GM18502 (cell line): ENCODE measurements around the gene SFSWAP.
"Not testable (repeated sequence)": the region's sequence is repeated elsewhere in the genome, so short reads cannot be mapped to it uniquely, and the experiment has no call there.

Experiments used
- ATAC-seq: cut with Tn5 transposase; IDR thresholded peaks from one replicate; pipeline ENCODE4 v1.9.1; 2021; ENCODE audit warnings: mild to moderate bottlenecking; ENCODE audit not compliant: unreplicated experiment, poor library complexity

SFSWAP gene

DNA sequence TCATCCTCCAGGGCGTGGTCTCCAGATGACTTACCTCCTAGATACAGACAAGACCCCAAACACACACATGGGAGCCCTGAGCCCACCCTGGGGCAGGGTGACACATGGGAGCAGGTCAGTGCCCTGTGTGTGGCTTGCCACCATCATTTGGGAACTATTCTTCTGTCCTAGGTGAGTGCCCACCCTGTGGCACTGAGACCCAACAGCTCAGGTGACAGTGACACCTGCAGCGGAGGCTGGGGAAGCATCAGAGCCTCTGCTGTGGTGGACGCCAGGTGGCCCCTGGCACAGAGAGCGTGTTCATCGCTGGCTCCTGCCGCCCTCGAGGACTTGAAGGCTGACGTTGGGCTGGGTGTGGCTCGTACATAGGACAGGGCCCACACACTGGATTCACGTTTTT is 23.0 kb downstream of the SFSWAP start:
- ATAC-seq: no peak

DNA sequence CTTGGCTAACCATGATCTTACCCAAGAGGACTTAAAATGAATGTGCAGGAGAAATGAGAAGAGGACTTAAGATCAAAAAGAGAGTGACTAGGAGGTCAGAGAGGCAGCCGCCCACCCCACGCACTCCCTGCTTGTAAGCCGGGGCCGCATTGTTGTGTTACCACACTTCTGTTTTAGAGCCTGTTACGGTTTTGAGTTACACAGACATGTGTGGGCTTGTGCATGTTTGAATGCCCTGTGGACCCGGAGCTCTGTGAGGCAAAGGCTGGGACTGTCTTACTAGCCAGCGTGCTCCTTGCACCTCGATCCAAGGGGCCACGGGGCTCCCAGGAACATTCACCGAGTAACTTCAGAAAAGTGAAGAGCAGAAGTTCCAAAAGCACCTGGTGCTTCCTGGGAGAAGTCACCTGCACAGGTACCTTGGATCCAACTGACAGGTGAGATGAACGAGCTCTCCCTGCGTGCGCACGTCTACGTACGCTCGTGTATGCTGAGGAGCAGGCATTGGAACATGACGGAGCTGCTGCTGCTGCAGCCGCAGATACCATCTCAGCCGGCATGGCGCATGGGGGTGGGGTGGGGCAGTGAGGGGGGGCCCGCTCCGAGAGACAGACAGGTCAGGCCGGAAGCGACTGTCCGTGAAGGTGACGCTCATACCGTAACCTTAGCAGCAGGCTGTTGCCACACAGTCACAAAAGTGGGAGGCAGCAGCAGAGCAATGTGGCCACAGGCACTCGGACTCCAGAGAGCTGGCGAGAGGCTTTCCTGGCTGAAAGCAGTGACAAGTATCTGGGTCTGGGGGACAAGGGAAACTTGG is 23.7 kb downstream of the SFSWAP start:
- ATAC-seq: no peak

DNA sequence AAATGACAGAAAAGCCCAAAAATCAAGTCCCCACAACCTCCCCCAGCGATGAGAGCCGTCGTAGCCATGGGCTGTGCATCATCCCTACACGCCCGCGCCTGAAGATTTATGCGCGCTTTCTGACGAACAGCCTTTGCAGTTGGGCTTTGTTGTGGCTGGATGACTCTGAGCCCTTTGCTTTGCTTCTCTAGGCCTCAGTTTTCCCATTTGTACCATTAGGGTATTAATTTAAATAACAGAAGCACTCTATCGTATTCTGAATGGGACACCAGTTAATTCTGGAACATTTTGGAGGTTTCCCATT is 24.2 kb downstream of the SFSWAP start:
- no peak for ATAC-seq

DNA sequence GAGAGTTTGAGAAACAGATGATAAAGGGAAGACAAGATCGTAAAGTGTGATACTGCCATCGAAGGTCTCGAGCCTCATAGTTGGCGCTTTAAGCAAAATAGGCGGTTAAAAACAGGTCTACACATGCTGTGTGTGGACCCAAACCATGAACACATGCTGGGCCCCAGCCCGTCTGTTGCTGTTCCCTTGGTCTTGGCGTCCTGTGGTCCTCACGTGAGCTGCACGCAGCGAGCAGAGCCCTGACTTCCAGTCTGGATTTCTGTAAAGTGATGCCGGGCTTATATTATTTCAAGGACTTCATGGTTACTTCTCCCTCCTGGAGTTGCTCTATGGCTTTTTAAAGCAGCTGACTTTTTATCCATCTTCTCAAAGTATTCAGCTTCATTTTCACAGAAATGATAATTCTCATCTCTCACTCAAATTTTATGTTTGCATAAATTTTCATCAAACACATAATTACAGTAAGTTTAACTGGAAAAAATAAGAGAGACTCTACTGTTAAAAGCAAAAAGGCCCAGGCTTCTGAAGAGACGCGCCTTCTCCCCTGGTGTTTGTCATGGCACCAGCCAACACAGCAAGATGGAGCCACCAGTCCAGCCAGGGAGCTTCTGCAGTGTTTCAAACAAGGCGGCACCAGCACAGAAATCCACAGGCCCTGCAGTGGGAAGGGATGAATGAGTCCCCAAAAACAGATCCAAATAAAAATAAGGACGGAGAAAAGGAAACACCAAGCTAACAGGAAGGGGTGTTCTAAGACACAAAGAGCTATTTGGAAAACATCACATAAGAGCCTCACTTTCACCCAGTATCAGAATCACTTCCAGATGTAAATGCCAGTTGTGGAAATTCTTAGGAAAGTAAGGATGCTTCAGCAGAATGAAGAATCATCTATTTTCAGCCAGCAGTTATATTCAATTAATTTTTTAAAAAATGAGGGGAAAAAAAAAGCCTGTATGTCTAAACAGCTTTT is 24.9 kb downstream of the SFSWAP start:
- no peak for ATAC-seq

DNA sequence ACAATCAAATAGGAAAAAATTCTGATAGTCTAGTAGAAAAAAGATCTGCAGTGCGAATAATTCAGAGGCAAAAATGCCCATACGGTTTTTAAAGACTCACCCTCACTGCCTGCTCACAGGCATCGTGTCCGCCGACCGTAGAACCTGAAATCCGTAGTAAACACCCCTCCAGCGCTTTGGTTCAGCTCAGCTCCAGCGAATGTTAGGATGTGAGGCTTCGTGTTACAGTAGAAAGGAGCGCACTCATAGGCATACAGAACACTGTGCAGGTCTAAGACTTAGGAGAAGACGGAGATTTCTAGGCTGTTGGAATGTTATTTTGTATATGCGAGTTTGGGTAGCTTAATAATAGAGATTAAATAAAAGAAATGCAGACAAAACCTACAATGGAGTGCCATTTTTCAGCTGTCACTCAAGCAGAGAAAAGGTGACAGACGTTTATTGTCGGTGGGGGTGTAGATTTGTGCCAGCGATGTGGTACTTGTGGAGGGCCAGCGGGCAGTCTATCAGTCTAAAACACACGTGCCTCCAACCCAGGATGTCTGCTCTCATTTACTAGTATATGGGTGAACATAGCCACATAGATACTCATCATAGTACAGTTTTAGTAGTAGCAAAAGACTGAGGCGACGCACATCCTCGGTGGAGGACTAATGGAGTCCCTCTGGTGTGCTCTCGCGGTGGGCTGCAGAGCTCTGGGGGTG is 25.7 kb downstream of the SFSWAP start:
- ATAC-seq: no peak

DNA sequence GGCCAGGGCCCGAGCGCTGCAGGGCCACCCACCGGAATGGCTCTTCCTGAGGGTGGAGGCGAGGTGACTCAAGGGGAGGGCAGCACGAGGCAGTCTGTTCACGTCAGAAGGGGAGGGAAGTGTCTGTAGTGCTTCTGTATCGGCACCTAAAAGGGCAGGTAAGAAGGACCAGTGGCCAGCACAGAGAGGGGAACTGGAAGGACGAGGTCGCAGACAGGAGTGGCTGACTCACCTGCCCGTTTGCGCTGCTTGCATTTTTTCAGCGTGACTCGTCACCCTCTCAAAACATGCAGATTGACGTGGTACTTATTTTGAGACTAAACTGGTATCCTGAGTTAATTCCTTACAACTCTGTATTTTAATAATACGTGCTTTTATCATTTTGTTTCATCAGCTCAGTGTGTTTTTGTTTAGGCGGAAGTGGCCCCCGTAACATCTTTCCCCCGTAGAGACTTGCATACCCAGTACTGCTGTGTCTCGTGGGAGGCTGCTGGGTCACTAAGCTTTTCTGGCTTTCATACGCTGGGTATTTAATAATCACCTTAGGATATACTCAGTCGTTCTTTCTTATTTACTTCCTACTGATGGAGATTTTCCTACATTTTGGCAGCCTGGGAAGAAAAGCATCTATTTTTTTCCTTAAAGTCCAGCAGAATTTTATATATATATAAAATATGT is 26.4 kb downstream of the SFSWAP start:
- no peak for ATAC-seq

DNA sequence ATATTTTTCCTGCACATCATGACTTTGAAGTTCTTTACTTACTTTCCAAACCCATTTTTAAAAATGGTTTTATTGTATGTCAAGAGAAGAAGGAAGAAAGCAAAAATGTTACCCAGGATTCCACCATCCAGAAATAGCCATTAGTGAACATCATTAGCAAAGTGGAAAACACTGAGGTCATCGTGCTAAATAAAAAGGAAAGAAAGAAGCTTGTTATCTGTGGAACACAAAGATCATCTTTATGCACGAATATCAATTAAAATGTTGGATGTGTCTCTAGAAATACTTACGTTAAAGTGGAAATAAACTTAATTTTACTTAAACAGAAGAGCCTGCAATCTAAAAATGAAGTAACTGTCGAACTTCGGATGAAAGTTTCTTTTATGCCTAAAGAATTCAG is 27.3 kb downstream of the SFSWAP start:
- ATAC-seq: no peak

DNA sequence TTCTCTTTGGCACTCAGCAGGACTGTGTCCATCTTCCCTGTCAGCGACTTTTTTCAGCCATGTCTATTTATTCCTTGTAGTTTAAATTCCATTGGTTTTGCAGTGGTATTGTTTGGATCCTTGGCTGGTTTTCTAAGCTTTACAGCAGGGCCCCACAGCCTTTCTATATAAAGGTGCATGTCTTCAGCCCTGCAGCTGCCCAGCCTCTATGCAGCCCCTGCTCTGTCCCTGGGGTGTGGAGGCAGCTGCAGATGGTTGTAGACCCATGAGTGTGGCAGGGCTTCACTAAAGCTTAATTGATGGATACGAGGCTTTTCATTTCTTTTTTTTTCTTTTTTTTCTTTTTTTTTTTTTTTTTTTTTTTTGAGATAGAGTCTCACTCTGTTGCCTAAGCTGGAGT is 29.7 kb downstream of the SFSWAP start:
- ATAC-seq: no peak

DNA sequence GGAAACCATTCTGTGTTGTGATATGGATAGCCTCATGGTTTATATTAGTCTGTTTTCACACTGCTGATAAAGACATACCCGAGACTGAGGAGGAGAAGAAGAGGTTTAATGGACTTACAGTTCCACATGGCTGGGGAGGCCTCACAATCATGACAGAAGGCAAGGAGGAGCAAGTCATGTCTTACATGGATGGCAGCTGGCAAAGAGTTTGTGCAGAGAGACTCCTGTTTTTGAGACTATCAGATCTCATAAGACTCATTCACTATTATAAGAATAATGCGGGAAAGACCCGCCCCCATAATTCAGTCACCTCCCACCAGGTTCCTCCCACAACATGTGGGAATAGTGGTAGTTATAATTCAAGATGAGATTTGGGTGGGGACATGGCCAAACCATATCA is 31.9 kb downstream of the SFSWAP start:
- not testable (repeated sequence) for ATAC-seq

GRCh38 chr12:131743410-131743809 is 32.5 kb downstream of the SFSWAP start:
- ATAC-seq: not testable (repeated sequence)

DNA sequence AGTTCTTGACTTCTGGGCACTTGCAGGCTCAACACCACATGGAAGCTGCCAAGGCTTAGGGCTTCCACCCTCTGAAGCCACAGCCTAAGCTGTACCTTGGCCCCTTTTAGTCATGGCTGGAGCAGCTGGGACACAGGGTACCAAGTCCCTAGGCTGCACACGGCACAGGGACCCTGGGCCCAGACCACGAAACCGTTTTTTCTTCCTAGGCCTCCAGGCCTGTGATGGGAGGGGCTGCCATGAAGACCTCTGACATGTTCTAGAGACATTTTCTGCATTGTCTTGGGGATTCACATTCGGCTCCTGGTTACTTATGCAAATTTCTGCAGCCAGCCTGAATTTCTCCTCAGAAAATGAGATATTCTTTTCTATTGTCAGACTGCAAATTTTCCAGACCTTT is 33.0 kb downstream of the SFSWAP start:
- not testable (repeated sequence) for ATAC-seq

GRCh38 chr12:131744675-131745074 is 33.8 kb downstream of the SFSWAP start:
- ATAC-seq: not testable (repeated sequence)

DNA sequence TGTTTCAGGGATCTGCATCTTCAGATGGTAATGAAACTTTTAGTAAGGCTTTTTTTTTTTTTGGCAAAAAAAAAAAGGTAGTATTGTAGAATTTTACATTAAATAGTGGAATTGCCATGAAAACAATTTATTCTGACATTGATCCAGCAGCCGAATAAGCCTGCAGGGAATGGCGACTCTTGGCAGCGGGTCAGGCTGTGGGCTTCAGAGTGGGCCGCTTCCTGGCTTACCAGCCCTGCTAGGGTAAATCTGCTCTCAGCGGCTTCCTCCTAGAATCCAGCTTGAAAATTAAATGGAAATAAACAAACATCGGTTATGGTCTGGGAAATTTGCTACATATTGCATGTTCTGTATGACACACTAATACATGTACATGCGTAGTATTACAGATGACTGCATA is 34.8 kb downstream of the SFSWAP start:
- no peak for ATAC-seq

GRCh38 chr12:131747276-131748177 is 36.6 kb downstream of the SFSWAP start:
- ATAC-seq: no peak

DNA sequence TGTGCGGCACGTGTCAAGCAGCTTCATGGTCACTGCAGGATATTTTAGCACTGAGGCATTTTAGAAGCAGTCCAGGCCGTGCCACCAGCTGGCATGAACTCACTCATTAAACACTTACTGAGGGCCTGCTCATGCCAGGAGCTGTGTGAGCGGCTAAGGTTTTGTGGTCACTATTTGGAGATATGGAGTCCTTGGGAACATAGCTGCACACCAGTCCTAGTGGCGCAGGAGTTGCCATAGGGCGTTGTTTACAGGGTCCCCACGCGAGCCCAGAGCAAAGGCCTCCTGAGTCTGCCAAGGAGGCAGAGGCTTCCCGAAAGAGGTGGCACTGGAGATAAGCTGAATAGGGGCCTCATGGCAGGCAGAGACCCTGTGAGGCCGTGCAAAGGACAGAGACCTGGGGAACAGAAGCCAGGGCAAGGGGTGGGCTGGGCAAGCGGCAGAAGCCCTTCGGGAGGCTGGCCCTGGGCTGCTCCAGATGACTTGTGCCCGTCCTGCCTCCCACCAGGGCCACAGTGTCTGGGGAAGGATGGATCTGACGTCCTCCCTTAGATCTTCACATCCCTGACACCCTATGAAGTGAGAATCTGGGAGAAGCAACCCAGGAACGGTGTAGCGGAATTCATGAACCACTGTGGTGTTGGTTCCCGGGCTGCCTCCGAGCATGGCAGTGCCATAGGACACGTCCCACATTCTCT is 38.9 kb downstream of the SFSWAP start:
- no peak for ATAC-seq

DNA sequence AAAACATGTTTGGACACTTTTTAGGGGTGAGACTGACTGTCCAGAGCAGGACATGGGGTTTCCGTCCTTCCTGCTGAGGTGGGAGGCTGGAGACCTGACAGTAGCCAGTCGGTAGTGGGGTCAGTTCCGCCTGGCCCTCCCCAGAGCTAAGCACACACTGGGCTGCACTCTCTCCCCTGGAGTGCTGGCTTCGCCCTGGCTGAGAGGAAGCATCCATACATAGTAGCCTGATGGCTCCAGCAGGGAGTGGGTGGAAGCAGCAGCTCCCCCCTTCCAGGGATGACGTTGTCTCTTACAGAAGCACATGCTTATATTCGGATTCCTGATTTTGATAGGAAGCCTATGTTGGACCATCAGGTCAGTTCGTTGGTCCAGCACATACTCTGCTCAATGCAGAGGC is 40.4 kb downstream of the SFSWAP start:
- ATAC-seq: no peak

DNA sequence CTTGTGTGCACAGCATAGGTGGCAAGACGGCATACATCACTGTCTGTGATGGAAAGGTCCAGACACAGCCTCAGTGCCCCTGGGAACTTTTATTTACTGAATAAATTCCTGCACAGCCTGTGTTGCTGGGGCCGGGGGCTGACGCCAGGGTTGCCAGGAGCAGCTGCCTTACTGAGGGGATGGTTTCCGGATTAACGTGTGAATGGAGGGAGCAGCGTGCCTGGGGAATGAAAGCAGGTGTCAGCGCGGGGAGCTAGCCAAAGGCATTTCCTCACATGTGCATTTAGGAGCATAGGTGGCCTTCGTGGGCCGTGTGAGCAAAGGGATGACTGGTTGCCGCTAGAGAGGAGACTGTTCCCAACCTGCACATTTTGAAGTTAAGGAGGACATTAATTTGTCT is 41.6 kb downstream of the SFSWAP start:
- no peak for ATAC-seq

GRCh38 chr12:131753005-131753404 is 42.1 kb downstream of the SFSWAP start:
- no peak for ATAC-seq

- no peak for ATAC-seq
Observed at GRCh38 chr12:131753757-131754156, 42.9 kb downstream of the SFSWAP start.
